Endometrial microvascular endothelial cells (primary cell): ENCODE measurements around the gene PAK1. TPM values are rescaled to one million over a fixed set of nuclear protein-coding genes. Genes with fewer than 3 reads are reported as not detected.
"Not testable (repeated sequence)": the region's sequence is repeated elsewhere in the genome, so short reads cannot be mapped to it uniquely, and the experiment has no call there.

ENCODE experiments used
- in situ Hi-C: cut with HindIII; loops from 2 replicates; pipeline ENCODE4 v1.10.0; 2017; ENCODE audit warnings: low sequenced_read_pairs, low pct_unique_long_range_greater_than_20kb; ENCODE audit errors: inconsistent ontology term
- total RNA-seq: library from RNA; depleted of rRNA; stranded (reverse); fragments of >200 nt; gene quantifications from one replicate; pipeline ENCODE4 v1.2.3, GENCODE V29; 2015; ENCODE audit errors: inconsistent ontology term

Gene PAK1
- total RNA-seq: 14.2 TPM

GRCh38 chr11:77473801-77474683 lies at the start of gene PAK1:
Gene PAK1 (minus strand): TSS chr11:77474094. CDS start chr11:77392520, 81,574 bp downstream.
- in situ Hi-C loops: no loop called here

GRCh38 chr11:77522215-77522614 lies 48.3 kb upstream of the PAK1 start:
- in situ Hi-C loops: no loop called here

- in situ Hi-C loops: no loop called here
Observed at GRCh38 chr11:77519847-77520246, 46.0 kb upstream of the PAK1 start.

- in situ Hi-C loops: no loop called here
Observed at GRCh38 chr11:77518471-77518870, 44.6 kb upstream of the PAK1 start.

- in situ Hi-C loops: no loop called here
Observed at GRCh38 chr11:77517753-77518152, 43.9 kb upstream of the PAK1 start.

- in situ Hi-C loops: no loop called here
Observed at GRCh38 chr11:77517226-77517625, 43.3 kb upstream of the PAK1 start.

GRCh38 chr11:77515483-77515882 lies 41.6 kb upstream of the PAK1 start:
- in situ Hi-C loops: no loop called here

GRCh38 chr11:77515063-77515462 lies 41.2 kb upstream of the PAK1 start:
- in situ Hi-C loops: no loop called here

- in situ Hi-C loops: no loop called here
Observed at GRCh38 chr11:77512092-77512491, 38.2 kb upstream of the PAK1 start.

GRCh38 chr11:77510851-77511250 lies 37.0 kb upstream of the PAK1 start:
- in situ Hi-C loops: no loop called here

- in situ Hi-C loops: no loop called here
Observed at GRCh38 chr11:77510095-77510494, 36.2 kb upstream of the PAK1 start.

GRCh38 chr11:77508019-77508418 lies 34.1 kb upstream of the PAK1 start:
- in situ Hi-C loops: no loop called here

GRCh38 chr11:77506857-77507256 lies 33.0 kb upstream of the PAK1 start:
- in situ Hi-C loops: no loop called here

- in situ Hi-C loops: no loop called here
Observed at GRCh38 chr11:77505956-77506355, 32.1 kb upstream of the PAK1 start.

- in situ Hi-C loops: no loop called here
Observed at GRCh38 chr11:77503006-77503405, 29.1 kb upstream of the PAK1 start.

GRCh38 chr11:77502346-77502905 lies 28.5 kb upstream of the PAK1 start:
- in situ Hi-C loops: no loop called here

- in situ Hi-C loops: no loop called here
Observed at GRCh38 chr11:77501758-77502157, 27.9 kb upstream of the PAK1 start.

- in situ Hi-C loops: no loop called here
Observed at GRCh38 chr11:77497368-77497767, 23.5 kb upstream of the PAK1 start.

GRCh38 chr11:77495526-77495925 lies 21.6 kb upstream of the PAK1 start:
- in situ Hi-C loops: no loop called here

GRCh38 chr11:77490035-77490434 lies 16.1 kb upstream of the PAK1 start:
- in situ Hi-C loops: not testable (repeated sequence)
